Activated CD8-positive, alpha-beta memory T cell treated with anti-CD3 and anti-CD28 coated beads, Interleukin-2, amount 50 U/mL, for 24 hours (primary cell): Measurements from ENCODE around the gene TK2.
A peak's percentile ranks its signal among the peaks of the same experiment; 100 is the strongest.

Source experiments
- DNase-seq: peaks from one replicate; pipeline ENCODE4 v3.0.0-alpha.2; 2020; ENCODE audit errors: extremely low read depth

The TK2 gene

DNA sequence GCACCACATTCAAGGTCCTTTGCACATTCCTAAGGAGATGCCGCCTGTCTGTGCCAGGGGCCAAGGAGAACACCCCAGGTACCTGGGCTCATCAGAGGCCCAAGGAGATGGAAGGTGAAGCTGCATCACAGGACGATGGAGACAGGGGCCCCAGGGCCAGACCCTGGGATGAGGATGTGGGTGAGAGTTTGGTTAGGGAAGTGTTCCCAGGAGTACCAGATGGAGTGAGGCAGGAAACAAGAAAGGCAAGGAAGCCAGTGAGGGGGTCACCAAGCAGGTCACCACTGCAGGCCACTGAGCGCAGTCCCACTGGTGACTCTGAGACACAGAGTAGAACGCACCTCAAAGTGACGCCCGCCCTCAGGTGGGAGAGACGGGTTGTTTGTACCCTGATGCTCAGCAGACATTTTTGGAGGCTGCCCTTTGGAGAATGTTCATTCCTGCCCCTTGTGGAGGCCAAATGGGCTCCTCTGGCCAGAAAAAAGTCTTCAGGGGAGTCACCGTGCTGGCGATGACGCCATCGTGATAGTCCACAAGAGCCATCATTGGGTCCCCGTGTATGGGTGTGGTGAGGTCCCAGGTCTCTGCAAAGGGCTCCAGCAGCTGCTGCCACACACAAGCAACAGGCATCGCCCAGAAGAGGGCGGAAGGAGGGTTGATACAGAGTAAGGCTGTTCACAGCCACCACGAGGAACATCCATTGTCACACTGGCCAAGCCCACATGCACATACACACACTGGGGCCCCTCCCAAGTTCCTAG lies 65.3 kb downstream of the TK2 start:
- DNase-seq = no peak

DNA sequence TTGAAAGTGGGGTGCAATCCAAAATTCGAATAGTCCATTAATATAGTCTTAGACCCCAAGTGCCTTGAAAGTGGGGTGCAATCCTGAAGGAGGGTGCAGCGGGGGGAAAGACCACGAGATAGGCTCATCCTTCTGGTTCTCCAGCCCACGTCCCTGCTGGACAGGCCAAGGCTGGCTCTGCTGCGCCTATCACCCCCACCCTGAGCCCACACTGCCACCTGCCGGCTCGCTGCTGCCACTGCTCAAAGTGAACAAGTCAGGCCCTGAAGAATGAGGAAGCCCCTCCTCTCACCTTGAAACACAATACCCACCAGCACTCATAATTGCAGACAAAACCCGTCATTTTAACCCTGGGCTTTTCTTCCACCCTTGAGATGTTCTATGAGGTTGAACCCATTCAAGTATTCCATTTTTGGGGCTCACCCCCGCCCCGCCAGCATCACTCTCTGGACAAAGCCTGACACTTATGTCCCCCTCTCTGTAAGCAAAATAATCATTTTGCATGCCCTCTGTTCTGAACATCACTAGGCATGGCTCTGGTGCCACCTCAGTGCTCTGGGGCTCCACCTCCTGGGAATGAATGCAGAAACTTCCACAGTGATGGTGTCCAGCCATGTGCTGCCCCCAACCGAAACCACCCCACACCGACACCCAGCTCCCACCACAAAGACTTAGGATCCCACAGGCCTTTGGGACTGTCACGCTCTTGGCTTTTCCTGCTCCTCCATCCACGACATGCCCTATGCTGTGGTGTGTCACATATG lies 66.1 kb downstream of the TK2 start:
- peak; percentile 43 for DNase-seq

DNA sequence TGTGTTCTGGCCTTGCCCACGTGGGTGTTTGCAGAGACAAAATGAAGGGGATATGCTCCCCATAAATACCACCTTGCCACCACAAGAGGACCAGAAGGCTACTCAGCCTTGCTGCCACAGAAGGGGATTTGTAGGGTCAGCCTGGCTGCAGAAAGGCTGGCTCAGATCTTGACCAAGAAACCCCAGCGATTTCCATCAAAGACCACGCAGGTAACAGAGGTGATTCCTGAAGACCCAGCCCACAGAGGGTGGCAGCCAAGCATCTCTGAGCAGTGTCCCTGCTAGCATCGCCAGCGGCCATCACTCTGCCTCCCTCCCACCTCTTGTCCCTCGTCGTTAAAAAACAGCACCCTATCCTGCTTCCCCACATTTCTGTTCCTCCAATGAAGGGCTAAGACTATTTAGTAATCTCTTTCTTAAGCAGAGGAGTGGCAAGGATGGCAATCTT lies 68.0 kb downstream of the TK2 start:
- no peak for DNase-seq

DNA sequence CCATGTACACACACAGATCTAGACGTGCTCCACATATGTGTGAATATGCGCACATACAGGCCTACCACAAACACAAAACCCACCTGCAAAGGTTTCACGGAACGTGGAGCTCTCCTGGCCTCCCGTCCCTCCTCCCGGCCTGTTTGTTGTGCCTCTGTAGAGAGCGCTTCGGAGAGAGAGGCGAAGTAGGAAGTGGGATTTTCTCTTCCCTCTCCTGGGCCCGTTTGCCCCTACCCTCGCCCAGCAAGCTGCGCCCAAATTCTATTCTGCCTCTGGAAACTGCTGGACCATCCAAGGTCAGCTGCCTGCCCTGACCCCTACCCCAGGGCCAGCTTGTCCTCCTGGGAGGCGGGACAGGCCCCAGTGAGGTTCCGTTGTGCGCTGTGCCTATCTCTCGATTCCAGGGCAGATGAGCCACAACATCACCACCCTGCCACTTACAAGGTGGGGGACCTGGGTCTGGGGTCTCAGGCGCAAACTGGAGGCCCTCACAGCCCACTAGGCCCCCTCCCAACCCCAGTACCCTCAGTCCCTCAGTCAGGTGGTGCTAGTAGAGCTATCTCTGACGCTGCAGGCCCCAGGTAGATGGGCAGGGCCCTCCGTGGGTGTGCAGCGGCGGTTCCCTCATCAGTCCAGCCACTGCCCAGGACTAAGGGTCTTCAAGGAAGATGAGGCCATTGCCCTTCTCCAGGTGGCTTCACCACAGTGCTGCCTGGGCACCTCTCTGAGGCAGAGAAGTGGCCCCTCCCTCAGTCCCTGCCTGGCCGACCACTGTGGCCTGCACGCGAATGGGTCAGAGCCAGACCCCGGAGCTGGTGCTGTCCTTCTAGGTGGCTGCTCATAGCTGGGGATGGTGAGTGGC lies 68.6 kb downstream of the TK2 start:
- DNase-seq = no peak

DNA sequence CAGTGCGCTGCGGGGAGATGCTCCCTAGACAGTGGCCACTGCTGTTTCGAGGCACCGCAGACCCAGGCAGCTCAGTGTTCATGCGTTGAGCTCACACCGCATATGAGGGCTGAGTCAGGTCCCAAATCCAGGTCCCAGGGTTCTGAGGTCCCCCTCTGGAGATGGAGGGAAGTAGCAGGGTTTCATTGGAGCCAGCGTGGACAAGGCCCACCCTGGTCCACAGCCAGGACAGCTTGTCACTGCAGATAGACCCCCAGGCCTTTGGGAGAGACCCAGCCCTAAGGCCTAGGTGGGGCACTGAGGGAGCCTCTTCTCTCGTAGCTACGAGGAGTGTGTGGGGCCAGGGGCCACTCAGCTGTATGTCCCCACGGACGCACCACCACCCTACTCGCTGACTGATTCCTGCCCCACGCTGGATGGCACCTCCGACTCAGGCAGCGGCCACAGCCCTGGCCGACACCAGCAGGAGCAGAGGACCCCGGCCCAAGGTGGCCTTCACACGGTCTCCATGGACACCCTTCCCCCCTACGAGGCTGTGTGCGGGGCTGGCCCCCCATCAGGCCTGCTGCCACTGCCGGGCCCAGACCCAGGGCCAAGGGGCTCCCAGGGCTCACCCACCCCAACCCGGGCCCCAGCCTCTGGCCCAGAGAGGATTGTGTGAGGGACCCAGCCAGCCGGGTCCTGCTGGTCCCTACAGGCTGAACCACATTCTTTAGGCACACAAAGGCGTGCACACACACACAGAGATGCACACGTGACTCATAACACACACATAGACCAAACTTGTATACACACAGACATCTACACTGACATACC lies 69.4 kb downstream of the TK2 start:
- DNase-seq = no peak

DNA sequence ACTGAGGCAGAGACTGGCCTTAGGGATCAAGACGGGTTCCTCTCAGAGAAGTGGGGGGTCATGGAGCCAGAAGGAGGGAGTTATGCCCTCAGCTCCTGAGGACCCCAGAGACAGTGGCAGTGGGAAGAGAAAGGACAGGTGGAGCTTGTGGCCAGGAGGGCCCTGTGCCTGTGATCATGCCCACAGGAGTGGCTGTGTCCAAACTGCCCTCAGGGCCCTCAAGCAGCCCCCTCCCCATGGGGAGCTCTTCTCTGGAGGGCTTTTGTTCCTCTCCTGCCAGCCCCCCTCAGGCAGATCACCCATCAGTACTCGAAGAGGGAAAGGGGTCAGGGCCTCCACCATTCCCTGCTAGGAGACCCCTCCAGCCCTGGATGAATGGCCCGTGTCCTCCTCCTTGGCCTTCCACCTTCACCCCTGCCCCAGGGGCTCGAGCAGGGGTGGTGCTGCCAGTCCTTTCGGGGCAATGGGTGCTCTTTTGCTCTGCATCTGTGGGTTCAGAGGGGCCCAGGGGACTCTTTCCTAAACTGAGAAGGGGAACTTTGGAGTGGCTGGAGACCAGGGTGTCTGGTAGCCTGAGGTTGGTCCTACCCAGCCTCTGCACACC lies 70.2 kb downstream of the TK2 start:
- no peak for DNase-seq

DNA sequence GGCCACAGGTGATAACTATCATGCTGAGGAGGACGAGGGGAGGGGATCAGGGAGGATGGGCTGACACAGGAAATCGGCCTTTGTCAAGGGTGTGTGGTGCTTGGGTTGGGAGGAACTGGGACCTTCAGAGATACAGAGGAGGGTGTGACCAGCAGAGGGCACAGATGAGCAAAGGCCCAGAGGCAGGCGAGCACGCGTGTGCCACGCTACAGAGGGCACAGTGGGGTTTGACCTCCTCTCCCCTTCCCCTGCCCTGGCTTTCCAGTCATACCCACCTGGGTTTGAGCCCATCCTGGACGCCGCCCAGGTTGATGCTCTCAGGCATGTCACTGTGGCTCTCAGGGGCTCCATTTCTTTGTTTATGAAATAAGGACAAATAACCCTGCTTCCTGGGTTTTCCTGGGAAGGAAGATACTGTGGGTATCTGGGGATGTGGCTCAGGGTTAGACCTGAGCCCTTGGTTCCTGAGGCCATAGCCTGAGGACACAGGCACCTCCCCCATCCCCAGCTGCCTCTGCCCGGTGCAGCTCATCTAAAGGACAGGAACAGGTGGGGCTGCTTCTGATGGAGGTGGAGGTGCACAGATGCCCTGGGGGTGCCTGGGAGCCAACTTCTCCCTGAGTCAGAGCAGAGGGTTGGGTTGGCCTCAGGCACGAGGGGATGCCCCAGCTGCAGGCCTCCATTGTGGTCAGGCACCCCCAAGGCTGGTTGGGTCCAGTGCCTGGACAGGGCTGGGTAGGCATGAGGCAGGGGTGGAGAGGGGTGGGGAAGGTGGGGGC lies 71.0 kb downstream of the TK2 start:
- DNase-seq = peak; percentile 55

DNA sequence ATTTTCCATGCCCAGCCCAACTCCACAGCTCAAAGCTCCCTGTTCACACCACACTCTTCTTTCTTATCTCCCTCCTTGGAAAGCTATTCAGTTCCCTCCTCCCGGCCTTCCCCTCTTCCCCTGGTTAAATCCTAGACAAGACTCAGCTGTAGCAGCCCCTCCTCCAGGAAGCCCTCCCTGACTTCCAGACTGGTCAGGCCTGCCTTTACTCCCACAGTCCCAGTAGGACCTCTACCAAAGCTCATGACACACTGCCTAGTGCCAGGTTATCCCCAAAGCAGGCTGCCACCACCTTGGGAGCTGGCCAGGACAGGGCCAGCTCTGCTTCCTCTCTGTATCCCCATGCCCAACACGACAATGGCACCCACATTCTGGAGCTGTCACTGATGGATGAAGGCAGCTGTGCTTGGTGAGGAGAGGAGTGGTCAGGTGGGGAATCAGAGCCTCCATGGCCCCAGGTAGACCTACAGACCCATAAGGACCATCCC lies 72.8 kb downstream of the TK2 start:
- DNase-seq = no peak

DNA sequence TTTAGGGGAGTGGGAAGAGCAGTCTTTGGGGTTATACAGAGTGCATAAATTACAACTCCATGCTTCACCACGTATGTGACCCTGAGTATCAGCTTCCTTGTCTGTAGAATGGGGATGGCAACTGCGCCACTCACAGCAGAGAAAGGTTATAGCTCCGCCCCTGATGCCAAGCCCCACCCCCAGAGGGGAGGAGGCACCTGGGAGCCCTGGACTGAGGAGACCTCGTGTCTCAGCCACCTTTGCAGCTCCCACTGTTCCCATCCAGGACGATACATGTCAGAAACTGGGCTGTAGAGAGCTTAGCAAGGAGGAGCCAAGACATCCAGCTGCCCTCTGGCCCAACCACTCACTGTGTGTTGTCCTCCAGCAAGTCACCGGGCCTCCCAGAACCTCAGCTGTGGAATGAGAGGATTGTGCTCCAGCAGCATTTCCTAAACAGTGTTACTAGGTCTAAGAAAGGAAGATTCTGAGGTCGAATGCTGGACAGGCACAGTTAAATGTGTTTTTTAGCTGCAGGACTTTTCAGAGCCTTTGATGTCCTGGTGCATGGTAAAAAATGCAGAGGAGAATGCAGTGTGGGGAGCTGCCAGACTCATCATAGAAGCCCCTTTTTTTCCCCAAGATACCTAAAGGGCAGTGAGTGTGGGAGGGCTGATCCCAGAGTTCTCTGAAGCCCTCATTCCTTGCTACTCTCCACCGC lies 73.4 kb downstream of the TK2 start:
- no peak for DNase-seq

DNA sequence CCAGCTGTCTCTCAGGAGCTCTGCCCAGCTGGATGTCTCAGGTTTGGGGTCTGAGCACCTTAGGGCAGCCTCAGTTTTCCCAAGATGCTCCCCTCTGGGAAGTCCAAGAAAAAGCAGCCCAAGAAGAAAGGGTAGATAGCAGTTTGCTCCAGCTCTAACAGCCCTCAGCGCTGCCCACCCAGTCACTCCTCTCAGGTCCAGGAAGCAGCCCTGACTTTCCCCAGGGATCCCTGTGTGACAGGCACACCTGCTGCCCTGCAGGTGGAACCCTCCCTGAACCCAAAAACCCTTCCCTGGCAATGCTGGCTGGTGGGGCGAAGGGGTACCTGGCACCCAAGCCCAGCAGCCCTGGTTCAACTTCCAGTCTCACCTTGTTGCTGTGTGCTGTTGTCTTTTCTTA lies 74.7 kb downstream of the TK2 start:
- no peak for DNase-seq

DNA sequence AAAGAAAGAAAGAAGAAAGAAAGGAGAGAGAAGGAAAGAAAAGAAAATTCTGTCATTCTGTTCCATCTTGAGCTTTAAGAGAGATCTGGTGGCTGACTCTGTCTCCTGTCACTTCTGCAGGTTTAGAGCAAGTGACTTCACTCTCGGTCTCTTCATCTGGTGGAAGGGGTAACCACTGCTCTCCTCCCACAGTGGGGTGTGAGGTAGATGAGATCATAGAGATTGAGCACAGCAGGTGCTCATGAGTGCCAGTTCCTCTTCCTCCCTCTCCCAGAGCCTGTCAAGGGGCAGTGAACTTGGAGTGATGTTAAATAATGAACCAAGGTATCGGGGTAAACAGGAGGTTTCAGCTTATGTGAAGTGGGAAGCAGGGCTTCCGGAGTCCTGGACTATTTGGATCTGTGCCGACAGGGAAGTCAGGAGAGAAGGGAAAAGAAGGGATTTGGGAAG lies 75.1 kb downstream of the TK2 start:
- DNase-seq = peak; percentile 24

DNA sequence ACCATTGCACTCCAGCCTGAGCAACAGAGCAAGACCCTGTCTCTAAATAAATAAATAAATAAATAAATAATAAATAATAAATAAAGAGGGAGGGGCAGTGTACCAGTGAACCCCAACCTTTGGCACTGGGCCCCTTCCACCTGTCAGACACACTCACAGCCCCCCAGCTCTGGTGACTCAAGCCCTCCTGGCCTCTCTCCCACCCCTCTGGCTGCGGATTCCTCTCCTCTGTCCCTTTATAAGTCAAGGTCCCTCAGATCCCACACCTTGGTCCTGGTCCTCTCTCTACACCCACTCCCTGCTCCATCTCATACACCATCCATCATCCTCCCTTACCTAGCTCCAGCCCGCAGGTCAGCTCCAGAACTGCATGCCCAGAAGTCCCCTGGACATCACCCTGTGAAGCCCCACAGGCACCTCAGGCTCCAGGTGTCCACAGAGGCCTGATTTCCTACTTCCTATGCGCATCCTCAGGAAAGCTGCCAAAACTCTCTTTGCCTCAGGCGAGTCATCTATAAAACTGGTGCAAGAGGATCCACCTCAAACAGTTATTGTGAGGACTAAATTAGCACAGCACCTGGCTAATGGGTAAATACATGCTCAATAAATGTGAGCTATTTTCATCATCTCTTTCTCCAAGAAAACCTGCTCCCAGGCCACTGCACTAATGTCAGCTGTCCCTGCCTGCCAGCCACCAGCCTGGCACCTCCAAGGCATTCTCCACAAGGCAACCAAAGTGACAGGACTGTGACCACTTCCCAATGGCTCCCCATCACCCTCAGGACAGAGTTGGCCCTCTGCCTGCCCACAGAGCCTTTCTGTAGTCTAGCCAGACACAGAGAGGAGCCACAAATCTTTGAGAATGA lies 76.0 kb downstream of the TK2 start:
- no peak for DNase-seq

DNA sequence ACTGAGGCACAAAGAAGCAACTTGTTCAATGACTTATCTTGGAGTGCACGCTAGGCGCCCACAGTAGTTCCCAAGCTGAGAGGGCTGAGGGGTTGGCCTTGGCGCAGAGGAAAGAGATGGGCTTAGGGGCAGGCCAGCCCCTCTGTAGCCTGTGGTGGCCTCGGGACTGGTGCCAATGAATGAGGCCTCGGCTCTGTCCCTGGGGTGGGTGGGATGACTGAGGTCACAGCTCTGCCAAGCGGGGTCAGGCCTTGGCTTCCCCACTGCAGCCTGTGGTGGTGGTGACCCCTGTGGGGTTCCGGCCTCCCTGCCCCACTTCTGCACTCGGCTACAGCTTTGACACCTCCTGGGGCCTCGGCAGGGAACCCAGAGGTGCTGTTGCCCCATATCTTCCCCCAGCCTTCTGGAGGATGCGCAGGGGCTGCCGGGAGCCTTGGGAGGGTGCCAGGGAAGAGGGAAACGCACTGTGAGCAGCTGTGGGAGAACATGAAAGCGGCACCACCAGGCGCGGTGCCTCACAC lies 76.8 kb downstream of the TK2 start:
- no peak for DNase-seq

DNA sequence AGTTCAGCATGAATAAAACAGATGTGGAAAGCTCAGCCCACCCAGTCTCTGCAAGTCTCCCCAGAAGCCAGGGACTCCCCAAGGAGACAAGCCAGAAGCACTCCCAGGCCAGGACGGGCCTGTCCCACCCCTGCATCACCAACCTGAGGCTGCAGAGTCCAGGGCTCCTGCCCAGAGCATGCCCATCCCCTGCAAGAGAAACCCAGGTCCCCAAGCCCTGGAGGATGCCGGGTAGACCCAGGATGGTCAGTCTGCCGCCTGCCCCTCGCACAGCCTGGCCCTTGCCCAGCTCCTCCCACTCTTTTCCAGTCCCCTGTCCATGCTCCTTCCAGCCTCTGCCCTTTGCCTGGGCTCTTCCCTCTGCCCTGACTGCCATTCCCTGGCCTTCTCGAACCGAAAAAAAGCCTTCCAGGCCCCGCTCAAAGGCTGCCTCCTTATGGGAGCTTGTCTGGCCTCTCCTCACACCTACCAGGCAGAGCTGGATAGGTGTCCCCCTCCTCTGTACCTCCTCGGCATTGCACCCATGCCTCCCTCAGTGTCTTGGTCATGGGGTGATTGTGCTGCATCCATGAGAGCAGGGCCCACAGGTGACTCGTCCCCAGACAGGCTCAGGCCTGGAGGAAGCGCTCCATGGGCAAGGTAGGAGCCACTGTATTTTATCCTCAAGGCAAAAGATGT lies 78.1 kb downstream of the TK2 start:
- DNase-seq = no peak

DNA sequence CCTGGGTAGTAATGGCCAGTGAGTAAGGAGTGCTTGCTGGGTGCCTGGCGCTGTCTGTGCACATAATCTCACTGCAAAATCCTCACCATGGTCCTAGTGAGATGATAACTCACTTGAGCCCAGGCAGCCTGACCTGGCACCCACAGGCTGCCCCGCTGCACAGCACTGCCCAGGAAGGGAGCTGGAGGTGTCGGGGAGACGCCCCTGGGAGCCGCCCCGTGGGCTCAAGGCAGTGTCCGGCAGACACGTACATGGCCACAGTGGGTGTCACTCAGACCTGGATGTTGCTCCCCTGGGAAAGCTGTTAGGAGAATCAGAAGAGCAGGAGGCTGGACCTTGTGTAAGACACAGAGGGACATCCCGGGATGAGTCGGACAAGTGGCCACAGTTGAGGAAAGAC lies 78.7 kb downstream of the TK2 start:
- DNase-seq = no peak

DNA sequence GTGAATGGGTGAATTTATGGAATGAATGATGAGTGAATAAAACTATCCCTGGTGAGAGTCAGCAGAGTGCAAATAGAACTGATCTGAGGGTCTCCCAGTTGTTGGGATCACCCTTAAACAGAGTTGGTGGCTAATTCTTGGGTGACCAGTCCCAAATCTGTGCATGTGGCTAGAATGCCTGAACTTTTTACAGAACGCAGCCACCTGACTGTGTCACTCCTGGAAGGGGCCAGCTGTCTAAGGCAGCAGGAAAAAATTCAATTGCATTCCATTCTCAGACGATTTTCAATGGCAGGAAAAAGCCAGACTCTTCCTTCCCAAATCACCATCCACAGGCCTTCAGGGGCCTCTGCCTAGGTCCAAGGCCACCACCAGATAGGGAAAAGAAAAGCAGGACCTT lies 79.4 kb downstream of the TK2 start:
- DNase-seq = no peak

DNA sequence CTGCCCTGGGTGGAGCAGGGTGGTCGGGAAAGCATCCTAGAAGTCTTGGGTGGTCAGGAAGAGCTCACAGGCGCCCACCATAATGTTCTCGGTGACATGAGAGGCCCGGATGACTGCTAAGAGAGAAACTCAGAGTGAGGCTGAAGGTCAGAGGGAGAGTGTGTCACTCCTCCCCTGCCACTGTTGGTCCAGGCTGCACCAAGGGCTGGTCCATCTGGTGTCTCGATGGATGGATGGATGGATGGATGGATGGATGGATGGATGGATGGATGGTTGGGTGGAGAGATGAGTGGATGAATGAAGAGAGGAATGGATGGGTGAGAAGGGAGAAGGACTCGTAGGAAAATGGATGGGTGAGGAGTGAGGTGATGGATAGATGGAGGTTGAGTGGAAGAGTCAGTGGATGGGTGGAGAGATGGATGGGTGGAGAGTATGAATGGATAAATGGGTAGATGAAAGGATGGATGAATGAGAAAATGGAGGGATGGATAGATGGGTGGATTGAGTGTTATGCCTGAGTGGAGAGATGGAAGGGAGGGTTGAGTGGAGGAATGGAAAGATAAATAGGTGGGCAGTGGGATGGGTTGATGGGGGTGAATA lies 79.9 kb downstream of the TK2 start:
- no peak for DNase-seq
